SJCRH30 (cell line): ENCODE results near the gene GTPBP4. TPM values are rescaled to one million over a fixed set of nuclear protein-coding genes. Genes with fewer than 3 reads are reported as not detected.

Source experiments
- DNase-seq, 2 experiments: peaks; one replicate each; pipeline ENCODE4 v3.0.0-alpha.2; 2015 to 2020
- H3K27ac ChIP-seq: fragments of 250-450 bp; sonication (Bioruptor Pico); 2 replicates; pipeline ENCODE4 v1.5.1; 2020; ENCODE audit warnings: mild to moderate bottlenecking, moderate library complexity
- H3K27me3 ChIP-seq: fragments of 250-450 bp; sonication (Bioruptor Pico); 2 replicates; pipeline ENCODE4 v1.5.1; 2020; ENCODE audit warnings: mild to moderate bottlenecking, moderate library complexity
- H3K36me3 ChIP-seq: fragments of 250-450 bp; sonication (Bioruptor Pico); 2 replicates; pipeline ENCODE4 v1.5.1; 2020; ENCODE audit warnings: mild to moderate bottlenecking, moderate library complexity
- H3K4me1 ChIP-seq: fragments of 250-450 bp; sonication (Bioruptor Pico); 2 replicates; pipeline ENCODE4 v1.5.1; 2020; ENCODE audit warnings: mild to moderate bottlenecking, moderate library complexity
- H3K4me3 ChIP-seq: fragments of 250-450 bp; sonication (Bioruptor Pico); 2 replicates; pipeline ENCODE4 v1.5.1; 2020; ENCODE audit warnings: mild to moderate bottlenecking, moderate library complexity
- H3K9me3 ChIP-seq: fragments of 250-450 bp; sonication (Bioruptor Pico); replicated peaks from 2 replicates; pipeline ENCODE4 v1.5.1; 2020; ENCODE audit warnings: mild to moderate bottlenecking, moderate library complexity
- total RNA-seq: library from RNA; depleted of rRNA; stranded (reverse); fragments of >200 nt; shearing (Covaris generic); gene quantifications from 2 replicates; pipeline ENCODE4 v1.2.3, GENCODE V29; 2014; rRNA removed

The GTPBP4 gene
- 52.3 and 58.5 TPM in 2 replicates for total RNA-seq

DNA sequence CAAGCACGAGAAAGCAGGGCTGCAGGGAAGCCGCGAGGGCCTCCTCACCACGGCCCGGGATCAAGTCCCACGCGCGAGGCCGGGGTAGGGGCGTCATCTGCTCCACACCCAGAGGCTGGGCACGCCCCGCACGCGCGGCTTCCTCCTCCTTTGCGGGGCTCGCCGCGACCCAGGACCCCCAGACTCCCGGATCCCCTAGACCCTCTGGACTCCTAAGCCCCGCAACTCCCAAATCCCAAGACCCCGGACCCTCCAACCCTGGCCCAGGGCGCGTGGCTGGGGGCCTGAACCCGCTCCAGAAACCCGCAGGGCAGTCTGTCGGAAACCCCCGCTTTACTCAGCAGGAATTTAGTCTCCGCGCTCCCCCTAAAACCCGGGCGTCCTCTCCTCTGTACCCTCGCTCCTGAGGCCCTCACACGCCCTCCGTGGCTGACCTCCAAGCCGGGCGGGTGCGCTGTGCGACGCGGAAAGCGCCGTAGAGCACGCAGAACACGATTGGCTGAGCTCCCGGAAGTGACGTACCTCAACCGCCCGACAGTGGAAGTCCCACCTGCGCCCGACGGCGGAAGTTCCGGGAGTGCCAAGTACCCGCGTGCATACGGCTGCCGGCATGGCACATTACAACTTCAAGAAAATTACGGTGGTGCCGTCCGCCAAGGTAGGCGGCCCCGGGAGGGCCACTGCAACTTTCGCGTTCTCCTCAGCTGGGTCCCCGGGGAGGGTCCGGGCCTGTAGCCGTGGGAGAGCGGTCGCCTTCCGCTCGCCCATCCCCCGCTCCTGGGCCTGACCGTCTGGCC is at the start of gene GTPBP4:
GTPBP4 (plus strand) TSS at position 565 of the 797 bp plus-strand sequence; CDS start at position 611, 46 bp downstream.
- Histone ChIP-seq H3K4me3 (peak within 1 kb of the TSS; percentile 71), H3K4me1 (peaks cover 3% of the 10 kb centered on the region; the same call in 1 of the 2 replicates), H3K36me3 (peaks cover 7% of the 10 kb centered on the region), H3K27me3 (no peaks in the 10 kb centered on the region), H3K27ac (peak within 1 kb of the TSS; percentile 71), H3K9me3 (no peaks in the 10 kb centered on the region)
- DNase-seq, result peak; percentile 92 to 93

DNA sequence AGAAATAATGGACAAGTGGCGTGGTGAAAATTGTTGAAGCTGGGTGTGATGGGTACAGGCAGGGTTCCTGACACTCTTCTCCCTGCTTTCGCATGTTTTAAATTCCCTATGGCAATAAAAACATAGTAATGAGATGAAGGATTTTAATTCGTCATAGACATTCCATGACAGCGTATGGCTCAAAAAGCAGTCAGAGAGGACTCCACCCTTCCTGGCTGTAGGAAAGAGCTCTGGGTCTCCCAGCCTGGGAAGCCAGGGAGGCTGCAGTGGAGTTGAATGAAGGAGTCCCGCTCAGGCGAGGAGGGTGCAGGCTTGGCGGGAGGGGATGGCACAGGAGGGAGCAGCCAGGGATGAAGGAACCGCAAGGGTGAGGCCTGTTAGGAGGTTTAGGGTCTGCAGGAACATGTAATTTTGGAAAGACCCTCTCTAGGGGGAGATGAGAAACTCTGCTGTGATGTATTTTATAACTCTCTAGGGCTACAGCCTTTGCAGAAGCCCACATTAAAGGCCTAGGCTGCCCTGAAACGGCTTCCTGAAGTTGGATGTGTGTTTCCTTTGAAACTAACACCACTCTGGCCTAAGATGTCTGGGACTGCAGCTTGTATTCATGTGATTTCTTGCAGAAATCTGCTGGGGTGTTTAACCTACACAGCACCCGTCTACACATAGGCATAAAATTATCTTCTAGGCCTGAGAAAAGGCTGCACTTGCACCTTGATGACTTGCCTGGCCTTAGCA is 49.1 kb upstream of the GTPBP4 start:
- Histone ChIP-seq H3K27ac (no peak overlapping the region), H3K36me3 (no peaks in the 10 kb centered on the region), H3K9me3 (no peaks in the 10 kb centered on the region), H3K4me1 (no peaks in the 10 kb centered on the region), H3K27me3 (no peaks in the 10 kb centered on the region), H3K4me3 (no peak overlapping the region)
- DNase-seq, result no peak

DNA sequence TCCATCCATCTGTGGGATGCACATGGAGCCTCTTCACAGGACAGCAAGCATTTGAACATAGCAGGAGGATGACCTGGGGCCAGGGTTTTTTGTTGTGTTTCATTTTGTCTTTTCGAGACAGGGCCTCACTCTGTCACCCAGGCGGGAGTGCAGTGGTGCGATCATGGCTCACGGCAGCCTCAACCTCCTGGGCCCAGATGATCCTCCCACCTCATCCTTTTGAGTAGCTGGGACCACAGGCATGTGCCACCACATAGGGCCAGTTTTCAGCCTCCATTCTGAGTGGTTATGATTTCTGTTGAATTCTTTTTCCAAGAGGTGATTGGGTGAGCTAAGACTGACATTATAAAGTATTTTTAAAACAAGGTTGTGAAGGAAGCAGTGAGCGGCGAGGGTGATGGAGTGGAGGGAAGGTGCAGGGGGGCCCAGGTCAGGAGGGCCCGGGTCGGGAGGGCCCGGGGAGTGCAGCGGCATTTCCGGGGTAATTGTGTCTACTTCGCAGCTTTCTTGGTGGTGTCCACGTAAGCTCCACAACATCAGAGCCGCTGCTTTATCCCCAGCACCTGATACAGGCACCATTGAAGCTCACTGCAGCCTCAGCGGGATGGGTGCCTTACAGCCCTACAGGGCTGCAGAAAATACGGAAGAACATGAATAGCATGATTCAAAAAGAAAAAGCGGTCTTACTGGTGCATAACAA is 44.8 kb upstream of the GTPBP4 start:
- H3K36me3 ChIP-seq, result no peaks in the 10 kb centered on the region
- H3K27me3 ChIP-seq, result no peaks in the 10 kb centered on the region
- H3K27ac ChIP-seq, result no peak overlapping the region
- H3K4me3 ChIP-seq, result no peak overlapping the region
- H3K4me1 ChIP-seq, result no peaks in the 10 kb centered on the region
- H3K9me3 ChIP-seq, result no peaks in the 10 kb centered on the region
- DNase-seq, result no peak

DNA sequence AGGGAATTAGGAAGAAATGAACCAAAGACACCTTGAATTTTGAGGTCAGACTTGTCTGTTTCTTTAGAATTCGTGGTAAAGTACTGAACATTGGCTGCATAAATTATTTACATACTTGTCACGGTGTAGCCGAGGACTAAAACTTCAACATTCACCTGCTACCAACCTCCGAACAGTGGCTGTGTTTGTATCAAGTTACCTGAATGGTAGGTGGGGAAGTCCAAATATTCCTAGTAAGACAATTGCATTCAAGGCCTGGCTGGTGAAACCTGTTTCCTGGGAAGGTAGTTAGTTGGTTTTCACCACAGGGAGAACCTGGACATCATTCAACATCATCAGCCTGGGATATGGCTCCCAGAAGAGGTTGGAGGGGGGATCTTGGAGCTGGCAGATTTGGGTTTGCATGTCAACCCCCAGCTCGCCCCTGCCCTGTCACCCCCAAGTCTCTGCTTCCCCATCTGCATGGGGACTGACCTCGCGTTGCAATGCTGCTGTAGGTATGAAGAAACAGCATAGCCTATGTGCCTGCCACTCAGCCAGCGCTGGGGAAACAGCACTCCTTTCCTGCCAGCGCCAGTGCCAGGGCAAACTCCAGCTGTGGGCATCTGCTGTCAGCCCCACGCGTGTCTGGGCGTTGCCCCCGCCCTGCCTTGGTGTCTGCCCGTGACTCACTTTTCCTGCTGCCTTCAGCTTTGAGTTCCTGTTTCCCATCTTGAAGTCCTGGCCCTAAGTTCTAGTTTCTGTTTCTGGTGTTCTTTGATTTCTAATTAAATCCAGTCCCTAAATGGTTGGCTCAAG is 44.0 kb upstream of the GTPBP4 start:
- Histone ChIP-seq H3K27ac (no peak overlapping the region), H3K27me3 (no peaks in the 10 kb centered on the region), H3K36me3 (no peaks in the 10 kb centered on the region), H3K4me3 (no peak overlapping the region), H3K9me3 (no peaks in the 10 kb centered on the region), H3K4me1 (no peaks in the 10 kb centered on the region)
- no peak for DNase-seq

DNA sequence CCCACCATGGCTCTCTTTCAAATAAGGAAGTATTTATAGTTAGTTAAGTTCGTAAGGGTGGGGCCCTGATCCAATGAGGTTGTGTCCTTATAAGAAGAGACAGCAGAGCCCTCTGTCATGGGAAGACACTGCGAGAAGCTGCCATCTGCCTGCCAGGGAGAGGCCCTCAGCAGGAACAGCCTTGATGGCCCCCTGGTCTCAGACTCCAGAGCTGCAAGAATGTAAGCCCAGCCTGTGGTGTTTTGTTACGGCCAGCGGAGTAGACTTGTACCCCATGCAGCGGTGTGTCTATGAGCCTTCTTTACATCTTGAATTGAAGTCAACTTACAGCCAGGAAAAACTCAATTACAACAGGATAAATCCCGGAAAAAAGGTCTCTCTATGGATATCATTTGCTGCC is 42.5 kb upstream of the GTPBP4 start:
- H3K27me3 ChIP-seq, result no peaks in the 10 kb centered on the region
- no peak for DNase-seq
- H3K36me3 ChIP-seq, result no peaks in the 10 kb centered on the region
- no peak overlapping the region for H3K27ac ChIP-seq
- no peaks in the 10 kb centered on the region for H3K9me3 ChIP-seq
- H3K4me3 ChIP-seq, result no peak overlapping the region
- H3K4me1 ChIP-seq, result no peaks in the 10 kb centered on the region

DNA sequence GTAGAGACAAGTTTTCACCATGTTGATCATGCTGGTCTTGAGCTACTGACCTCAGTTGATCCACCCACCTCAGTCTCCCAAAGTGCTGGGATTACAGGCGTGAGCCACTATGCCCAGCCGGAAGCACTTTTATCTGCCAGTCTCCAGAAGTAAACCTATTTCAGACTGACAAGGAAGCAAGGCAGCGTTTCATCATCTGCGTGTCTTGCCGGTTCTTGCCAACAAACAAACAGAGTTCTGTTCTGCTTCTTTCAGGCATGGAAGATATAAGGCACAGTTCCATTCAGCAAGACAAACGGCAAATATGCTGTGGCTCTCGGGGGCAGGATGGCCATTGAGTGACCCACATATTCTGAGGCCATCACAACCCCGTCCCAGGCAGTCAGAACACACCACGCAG is 41.2 kb upstream of the GTPBP4 start:
- H3K4me1 ChIP-seq, result no peaks in the 10 kb centered on the region
- H3K9me3 ChIP-seq, result no peaks in the 10 kb centered on the region
- no peaks in the 10 kb centered on the region for H3K27me3 ChIP-seq
- DNase-seq, result no peak
- H3K36me3 ChIP-seq, result no peaks in the 10 kb centered on the region
- H3K27ac ChIP-seq, result no peak overlapping the region
- H3K4me3 ChIP-seq, result no peak overlapping the region

DNA sequence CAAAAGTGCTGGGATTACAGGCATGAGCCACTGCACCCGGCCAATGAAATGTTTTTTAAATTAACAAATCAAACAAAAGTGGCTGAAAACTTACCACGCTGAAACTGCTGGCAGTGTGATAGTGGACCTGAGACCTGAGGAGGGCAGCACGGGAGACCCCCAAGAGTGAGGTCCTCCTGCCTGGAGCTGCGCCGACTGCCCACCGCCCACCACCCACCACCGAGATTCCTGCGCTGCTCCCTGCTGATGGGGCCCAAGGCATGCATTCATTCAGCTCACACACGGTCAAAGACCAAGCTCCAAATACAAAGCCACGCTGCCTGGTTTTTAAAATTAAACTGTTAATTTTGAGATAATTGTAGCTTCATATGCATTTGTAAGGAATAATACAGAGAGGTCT is 40.4 kb upstream of the GTPBP4 start:
- H3K27me3 ChIP-seq, result no peaks in the 10 kb centered on the region

DNA sequence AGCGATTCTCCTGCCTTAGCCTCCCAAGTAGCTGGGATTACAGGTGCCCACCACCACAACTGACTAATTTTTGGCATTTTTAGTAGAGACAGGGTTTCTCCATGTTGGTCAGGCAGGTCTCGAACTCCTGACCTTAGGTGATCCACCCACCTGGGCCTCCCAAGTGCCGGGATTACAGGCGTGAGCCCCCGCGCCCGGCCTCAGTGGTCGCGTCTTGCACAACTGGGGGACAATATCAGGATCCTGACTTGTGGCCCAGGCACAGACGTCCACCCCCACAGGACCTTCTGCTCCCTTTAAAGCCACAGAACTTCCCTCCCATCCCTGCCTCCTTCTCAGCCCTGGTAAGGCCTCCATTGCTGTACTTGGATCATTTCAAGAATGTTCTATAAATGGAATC is 39.9 kb upstream of the GTPBP4 start:
- H3K27me3 ChIP-seq, result no peaks in the 10 kb centered on the region
- no peak for DNase-seq
- no peak overlapping the region for H3K27ac ChIP-seq
- H3K9me3 ChIP-seq, result no peaks in the 10 kb centered on the region
- no peak overlapping the region for H3K4me3 ChIP-seq
- no peaks in the 10 kb centered on the region for H3K36me3 ChIP-seq
- no peaks in the 10 kb centered on the region for H3K4me1 ChIP-seq

More for the DNA sequence above, 40.4 kb upstream of the GTPBP4 start:
- no peak overlapping the region for H3K4me3 ChIP-seq
- H3K4me1 ChIP-seq, result no peaks in the 10 kb centered on the region
- no peak for DNase-seq
- H3K36me3 ChIP-seq, result no peaks in the 10 kb centered on the region
- H3K27ac ChIP-seq, result no peak overlapping the region
- H3K9me3 ChIP-seq, result no peaks in the 10 kb centered on the region

DNA sequence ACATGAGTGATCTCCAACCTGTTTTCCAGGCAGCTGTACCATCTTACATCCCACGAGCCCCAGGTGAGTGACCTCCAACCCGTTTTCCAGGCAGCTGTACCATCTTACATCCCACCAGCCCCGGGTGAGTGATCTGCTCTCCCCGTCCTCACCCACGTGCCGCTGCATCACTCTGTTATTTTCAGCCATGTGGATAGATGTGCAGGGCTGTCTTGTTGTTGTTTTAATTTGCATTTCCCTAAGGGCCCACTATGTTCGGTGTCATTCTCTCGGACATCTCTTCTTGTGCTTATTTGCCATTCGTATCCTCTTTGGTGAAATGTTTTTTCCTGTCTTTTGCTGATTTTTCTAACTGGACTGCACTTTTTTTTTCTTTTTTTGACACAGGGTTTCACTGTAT is 38.8 kb upstream of the GTPBP4 start:
- H3K27me3 ChIP-seq, result no peaks in the 10 kb centered on the region
- DNase-seq, result no peak
- no peak overlapping the region for H3K4me3 ChIP-seq
- no peaks in the 10 kb centered on the region for H3K4me1 ChIP-seq
- no peaks in the 10 kb centered on the region for H3K36me3 ChIP-seq
- no peaks in the 10 kb centered on the region for H3K9me3 ChIP-seq
- no peak overlapping the region for H3K27ac ChIP-seq

DNA sequence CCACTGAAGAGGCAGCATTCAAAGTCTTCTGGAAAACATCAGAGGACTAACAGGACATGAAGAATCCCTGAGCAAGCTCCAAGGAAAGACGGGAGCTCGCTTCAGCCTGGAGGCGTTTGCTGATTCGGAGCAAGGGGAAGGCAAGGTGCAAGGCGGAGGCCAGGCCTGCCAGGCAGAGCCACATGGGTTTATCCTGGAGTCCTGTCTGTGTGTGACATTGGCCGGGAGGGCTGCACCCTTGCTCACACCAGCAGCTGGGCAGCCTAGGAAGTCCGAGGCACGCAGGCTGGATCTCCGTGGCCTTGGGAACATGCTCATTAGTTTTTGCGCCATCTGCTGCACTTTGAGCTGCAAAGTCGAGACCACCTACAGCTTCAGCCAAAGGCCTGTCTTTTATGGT is 34.4 kb upstream of the GTPBP4 start:
- Histone ChIP-seq H3K36me3 (no peaks in the 10 kb centered on the region), H3K9me3 (no peaks in the 10 kb centered on the region), H3K4me3 (no peak overlapping the region), H3K27ac (no peak overlapping the region), H3K4me1 (peaks cover 7% of the 10 kb centered on the region; the same call in 1 of the 2 replicates), H3K27me3 (no peaks in the 10 kb centered on the region)
- no peak for DNase-seq

DNA sequence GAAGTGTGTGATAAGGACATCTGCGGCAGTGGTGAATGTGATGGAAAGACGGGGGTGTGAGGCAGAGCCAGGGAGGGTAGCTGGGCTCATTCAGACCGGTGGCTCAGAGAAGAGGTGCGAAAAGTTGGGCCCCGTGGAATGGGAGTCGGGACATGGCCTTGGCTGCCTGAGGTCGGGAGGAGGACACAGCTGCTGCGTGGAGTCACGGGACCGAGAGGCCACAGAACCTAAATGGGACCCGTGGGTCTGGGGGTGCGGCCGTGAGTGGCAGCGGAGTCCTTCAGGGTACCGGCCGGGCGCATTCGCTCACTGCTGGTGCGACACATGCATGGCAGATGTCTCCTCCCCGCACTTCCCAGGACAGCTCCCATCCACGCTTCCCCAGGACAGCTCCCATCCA is 33.8 kb upstream of the GTPBP4 start:
- no peak overlapping the region for H3K27ac ChIP-seq
- H3K9me3 ChIP-seq, result no peaks in the 10 kb centered on the region
- no peak overlapping the region for H3K4me3 ChIP-seq
- no peak for DNase-seq
- no peaks in the 10 kb centered on the region for H3K36me3 ChIP-seq
- H3K27me3 ChIP-seq, result no peaks in the 10 kb centered on the region
- peaks cover 7% of the 10 kb centered on the region; the same call in 1 of the 2 replicates for H3K4me1 ChIP-seq

DNA sequence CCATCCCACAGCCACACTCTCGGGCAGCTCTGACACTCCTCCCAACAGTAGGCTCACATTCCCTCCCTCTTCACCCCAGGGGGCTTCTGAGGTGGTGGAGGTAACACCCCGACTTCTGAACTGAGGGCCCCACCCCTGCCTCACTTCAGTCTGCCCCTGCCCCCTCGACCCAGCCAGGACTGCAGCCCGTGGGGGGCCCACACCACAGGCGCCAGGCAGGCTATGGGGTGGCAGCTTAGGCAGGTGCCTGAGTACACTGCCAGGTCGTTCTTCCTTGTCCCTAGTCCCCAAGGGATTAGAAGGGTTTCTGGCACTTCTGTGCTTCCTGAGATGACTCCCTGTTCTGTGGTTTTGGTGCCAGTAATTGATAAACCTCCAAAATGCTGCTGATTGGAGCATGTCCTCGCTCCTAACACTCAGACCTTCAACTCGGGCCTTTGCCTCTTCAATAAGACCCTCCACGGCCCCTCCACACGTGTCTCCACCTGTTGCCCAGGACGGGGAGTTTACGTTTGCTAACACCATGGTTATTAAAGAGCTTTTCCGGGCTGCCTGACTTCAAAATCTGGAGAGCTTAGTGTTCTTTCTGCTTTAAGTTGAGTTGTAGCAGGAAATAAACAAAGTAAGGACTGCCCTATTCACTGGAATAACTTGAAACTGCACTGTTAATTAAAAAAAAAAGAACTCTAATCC is 33.0 kb upstream of the GTPBP4 start:
- Histone ChIP-seq H3K27ac (peak overlapping the region; percentile 31; the same call in 1 of the 2 replicates), H3K4me1 (peaks cover 7% of the 10 kb centered on the region; the same call in 1 of the 2 replicates), H3K36me3 (no peaks in the 10 kb centered on the region), H3K4me3 (no peak overlapping the region), H3K27me3 (no peaks in the 10 kb centered on the region), H3K9me3 (no peaks in the 10 kb centered on the region)
- DNase-seq, result peak; percentile 51 to 58

DNA sequence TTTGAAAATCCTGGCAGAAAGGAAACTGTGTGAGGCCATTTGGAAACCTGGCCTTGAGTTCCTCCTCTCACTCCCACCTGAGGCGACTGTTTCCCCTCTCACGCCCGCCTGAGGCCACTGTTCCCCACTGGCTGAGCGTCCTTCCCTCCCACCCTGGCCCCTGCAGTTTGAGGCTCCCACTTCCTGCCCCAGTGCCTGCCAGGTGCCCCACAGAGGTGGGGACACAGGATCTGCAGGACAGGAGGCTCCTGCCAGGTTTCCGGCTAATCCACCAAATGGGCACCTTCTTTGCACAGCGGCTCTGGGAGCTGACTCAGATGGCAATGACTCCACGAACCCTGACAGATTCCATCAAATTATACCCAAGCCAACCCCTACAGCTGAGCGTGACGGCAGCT is 32.4 kb upstream of the GTPBP4 start:
- H3K4me3 ChIP-seq, result no peak overlapping the region
- no peaks in the 10 kb centered on the region for H3K36me3 ChIP-seq
- peak overlapping the region; percentile 31; the same call in 1 of the 2 replicates for H3K27ac ChIP-seq
- peak; percentile 39 to 48 for DNase-seq
- H3K27me3 ChIP-seq, result no peaks in the 10 kb centered on the region
- H3K9me3 ChIP-seq, result no peaks in the 10 kb centered on the region
- H3K4me1 ChIP-seq, result peaks cover 7% of the 10 kb centered on the region; the same call in 1 of the 2 replicates

DNA sequence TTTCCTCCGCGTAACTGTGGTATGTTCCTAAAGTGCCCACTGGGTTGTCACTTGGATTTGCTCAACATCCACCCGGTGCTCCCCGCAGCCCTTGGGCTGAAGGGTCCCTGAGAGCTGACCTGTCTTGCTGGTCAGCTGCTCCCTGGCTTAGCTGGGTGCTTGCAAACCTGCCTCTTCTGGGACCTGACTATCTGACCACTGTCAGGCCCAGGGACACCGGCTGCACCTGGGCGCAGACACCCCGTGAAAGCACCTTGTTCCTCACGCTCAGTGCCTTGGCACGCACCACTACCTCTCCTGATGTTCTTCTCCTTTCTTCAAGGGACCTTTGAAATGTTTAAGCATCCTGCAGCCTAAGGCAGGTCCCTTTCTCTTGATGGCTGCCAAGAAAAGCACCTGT is 30.1 kb upstream of the GTPBP4 start:
- Histone ChIP-seq H3K27ac (no peak overlapping the region), H3K36me3 (no peaks in the 10 kb centered on the region), H3K27me3 (no peaks in the 10 kb centered on the region), H3K4me1 (peaks cover 7% of the 10 kb centered on the region; the same call in 1 of the 2 replicates), H3K9me3 (no peaks in the 10 kb centered on the region), H3K4me3 (no peak overlapping the region)
- no peak for DNase-seq
